H1 (cell line): ENCODE results near the gene HOXA10. TPM values are rescaled to one million over a fixed set of nuclear protein-coding genes. Genes with fewer than 3 reads are reported as not detected.

Experiments used
- CTBP2 ChIP-seq: IDR thresholded peaks from 2 replicates; pipeline ENCODE4 v1.7.0; 2011; ENCODE audit warnings: borderline replicate concordance, mild to moderate bottlenecking, moderate library complexity, mixed read lengths, low read length; ENCODE audit not compliant: insufficient read depth, insufficient read length
- KDM1A ChIP-seq: fragments of 200-600, 300-600 bp; sonication (generic); IDR thresholded peaks from 2 replicates; pipeline ENCODE4 v1.7.1; 2016; ENCODE audit warnings: mild to moderate bottlenecking, low read length, borderline replicate concordance
- SRF ChIP-seq: IDR thresholded peaks from 2 replicates; pipeline ENCODE4 v1.6.1; 2011; ENCODE audit warnings: mild to moderate bottlenecking, low read depth, low read length, moderate library complexity
- SUZ12 ChIP-seq: fragments of 200-600 bp; sonication (generic); IDR thresholded peaks from 2 replicates; pipeline ENCODE4 v1.6.1; 2012; ENCODE audit warnings: mild to moderate bottlenecking, inconsistent platforms, low read length, moderate library complexity, mixed read lengths
- polyA plus RNA-seq, 7 experiments: library from polyadenylated mRNA; depleted of rRNA in 3 of 7; stranded (reverse) in 5 of 7; unstranded in 2 of 7; fragments of >200 nt in 5 of 7; fragments of 200-250 nt in 2 of 7; gene quantifications; 1 replicate in 5 of 7; 2 replicates in 1 of 7; 4 replicates in 1 of 7; pipeline versions ENCODE4 v1.2.1 to v1.2.3, GENCODE V29; 2011 to 2013; ENCODE audit warnings: missing spikeins in 2 of 7, mixed read lengths in 2 of 7
- total RNA-seq: library from RNA; stranded (reverse); fragmentation: NEBNext Ultra II Directional; extraction: Animal tissue kit (Norgen Biotek cat#: 25700); gene quantifications from 2 replicates; pipeline ENCODE4 v1.2.1, GENCODE V29; 2021
- TF ChIP-seq, protein P1 (sequence below), 3 experiments: IDR thresholded peaks; 1 replicate in 2 of 3; 2 replicates in 1 of 3; pipeline versions ENCODE4 v1.5.1 to v1.6.1; 2011; ENCODE audit warnings: low read length in 3 of 3, mild to moderate bottlenecking in 3 of 3, inconsistent platforms in 2 of 3, low read depth in 1 of 3, moderate library complexity in 1 of 3; ENCODE audit not compliant: insufficient read depth in 1 of 3; ENCODE audit errors: control extremely low read depth in 1 of 3
- TF ChIP-seq, protein P2 (sequence below): IDR thresholded peaks from 2 replicates; pipeline ENCODE4 v1.6.1; 2011; ENCODE audit warnings: low read length, improper control_type of control experiment
- TF ChIP-seq, protein P3 (sequence below): IDR thresholded peaks from 2 replicates; pipeline ENCODE4 v1.6.1; 2012; ENCODE audit warnings: inconsistent platforms

HOXA10 gene
- total and polyA plus RNA-seq, 2 of the 8 experiments (the other 6 are each of a cell fraction or from before 2014, with no cell fraction given) = not detected

DNA sequence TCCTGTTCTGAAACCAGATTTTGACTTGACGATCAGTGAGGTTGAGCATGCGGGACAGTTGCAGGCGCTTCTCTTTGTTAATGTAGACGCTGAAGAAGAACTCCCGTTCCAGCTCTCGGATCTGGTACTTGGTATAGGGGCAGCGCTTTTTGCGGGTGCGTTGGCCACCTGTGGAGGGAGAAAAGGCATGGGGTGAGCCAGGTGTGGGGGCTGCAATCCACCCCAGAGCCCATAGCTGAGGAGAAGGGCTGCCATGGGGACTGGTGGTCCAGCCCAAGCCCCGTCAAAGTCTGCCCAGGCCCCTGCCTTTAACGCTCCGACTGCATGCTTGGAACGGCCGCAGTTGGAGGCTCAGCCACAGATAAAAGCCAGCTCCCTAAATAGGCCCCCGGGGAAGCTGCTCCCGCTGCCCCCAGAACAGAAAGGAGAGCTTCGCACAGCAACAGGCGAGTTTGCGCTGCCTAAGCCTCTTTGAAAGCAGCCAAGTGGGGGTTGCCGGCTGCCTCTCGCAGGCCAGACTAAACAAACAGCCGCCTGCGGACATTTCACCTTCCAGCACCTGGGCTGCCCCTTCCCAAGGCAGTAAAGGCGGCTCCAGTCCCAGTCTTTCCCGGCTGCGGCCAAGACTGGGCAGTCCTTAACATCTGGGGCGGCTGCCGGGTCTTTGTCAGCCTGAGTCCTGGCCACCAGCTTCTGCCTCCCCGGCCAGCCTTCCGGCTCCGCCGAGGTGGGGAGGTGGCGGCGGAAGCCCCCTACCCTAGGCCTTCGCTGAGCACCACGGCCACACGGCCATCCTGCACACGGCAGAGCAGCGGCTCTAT, 9.0 kb upstream of the HOXA10 start (continued):
- TF ChIP-seq, protein P1, sequence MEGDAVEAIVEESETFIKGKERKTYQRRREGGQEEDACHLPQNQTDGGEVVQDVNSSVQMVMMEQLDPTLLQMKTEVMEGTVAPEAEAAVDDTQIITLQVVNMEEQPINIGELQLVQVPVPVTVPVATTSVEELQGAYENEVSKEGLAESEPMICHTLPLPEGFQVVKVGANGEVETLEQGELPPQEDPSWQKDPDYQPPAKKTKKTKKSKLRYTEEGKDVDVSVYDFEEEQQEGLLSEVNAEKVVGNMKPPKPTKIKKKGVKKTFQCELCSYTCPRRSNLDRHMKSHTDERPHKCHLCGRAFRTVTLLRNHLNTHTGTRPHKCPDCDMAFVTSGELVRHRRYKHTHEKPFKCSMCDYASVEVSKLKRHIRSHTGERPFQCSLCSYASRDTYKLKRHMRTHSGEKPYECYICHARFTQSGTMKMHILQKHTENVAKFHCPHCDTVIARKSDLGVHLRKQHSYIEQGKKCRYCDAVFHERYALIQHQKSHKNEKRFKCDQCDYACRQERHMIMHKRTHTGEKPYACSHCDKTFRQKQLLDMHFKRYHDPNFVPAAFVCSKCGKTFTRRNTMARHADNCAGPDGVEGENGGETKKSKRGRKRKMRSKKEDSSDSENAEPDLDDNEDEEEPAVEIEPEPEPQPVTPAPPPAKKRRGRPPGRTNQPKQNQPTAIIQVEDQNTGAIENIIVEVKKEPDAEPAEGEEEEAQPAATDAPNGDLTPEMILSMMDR (IDR thresholded peaks at IDR 0.05; ENCODE audit: control extremely low read depth in 1 of 3, insufficient read depth in 1 of 3, low read depth in 1 of 3, low read length in 3 of 3) = 0 out of 4 replicates have a peak, but pooled peaks of 1 of the 3 experiments have one; percentile 6
- TF ChIP-seq CTBP2 = peak; percentile 92
- TF ChIP-seq, protein P2, sequence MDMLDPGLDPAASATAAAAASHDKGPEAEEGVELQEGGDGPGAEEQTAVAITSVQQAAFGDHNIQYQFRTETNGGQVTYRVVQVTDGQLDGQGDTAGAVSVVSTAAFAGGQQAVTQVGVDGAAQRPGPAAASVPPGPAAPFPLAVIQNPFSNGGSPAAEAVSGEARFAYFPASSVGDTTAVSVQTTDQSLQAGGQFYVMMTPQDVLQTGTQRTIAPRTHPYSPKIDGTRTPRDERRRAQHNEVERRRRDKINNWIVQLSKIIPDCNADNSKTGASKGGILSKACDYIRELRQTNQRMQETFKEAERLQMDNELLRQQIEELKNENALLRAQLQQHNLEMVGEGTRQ = no peak
- TF ChIP-seq SRF = no peak
- peak; percentile 87 for TF ChIP-seq SUZ12
- TF ChIP-seq, protein P3, sequence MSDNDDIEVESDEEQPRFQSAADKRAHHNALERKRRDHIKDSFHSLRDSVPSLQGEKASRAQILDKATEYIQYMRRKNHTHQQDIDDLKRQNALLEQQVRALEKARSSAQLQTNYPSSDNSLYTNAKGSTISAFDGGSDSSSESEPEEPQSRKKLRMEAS = 0 out of 2 replicates have a peak, but pooled peaks have one; percentile 18
- TF ChIP-seq KDM1A = no peak
